GM18861 (cell line): ENCODE measurements around the gene MRLN.

ENCODE experiments used
- ATAC-seq: cut with Tn5 transposase; IDR thresholded peaks from one replicate; pipeline ENCODE4 v1.9.1; 2021; ENCODE audit not compliant: unreplicated experiment

MRLN gene

GRCh38 chr10:59706851-59707797, 46.1 kb downstream of the MRLN start:
- no peak for ATAC-seq

- ATAC-seq: no peak
Measured at GRCh38 chr10:59705931-59706330, 47.3 kb downstream of the MRLN start.

- ATAC-seq: no peak
Measured at GRCh38 chr10:59704630-59705029, 48.6 kb downstream of the MRLN start.

- ATAC-seq: no peak
Measured at GRCh38 chr10:59702347-59702746, 50.9 kb downstream of the MRLN start.

GRCh38 chr10:59700709-59701108, 52.5 kb downstream of the MRLN start:
- ATAC-seq: no peak

- no peak for ATAC-seq
Measured at GRCh38 chr10:59698326-59698725, 54.9 kb downstream of the MRLN start.

GRCh38 chr10:59695637-59696036, 57.6 kb downstream of the MRLN start:
- ATAC-seq: no peak

GRCh38 chr10:59694936-59695335, 58.3 kb downstream of the MRLN start:
- no peak for ATAC-seq

- no peak for ATAC-seq
Measured at GRCh38 chr10:59692113-59692512, 61.1 kb downstream of the MRLN start.

GRCh38 chr10:59688921-59689351, 64.3 kb downstream of the MRLN start:
- ATAC-seq: peak; percentile 63

- no peak for ATAC-seq
Measured at GRCh38 chr10:59687657-59688056, 65.6 kb downstream of the MRLN start.
